Liver (tissue), 3 donors: ENCODE data around the gene ITLN1.

Experiments
- GABPA ChIP-seq, 2 donors: IDR thresholded peaks in 1 of 2; conservative IDR thresholded peaks in 1 of 2; 2 replicates each; pipeline ENCODE4 v1.6.1; 2016; ENCODE audit warnings: antibody characterized with exemption in 2 of 2, mild to moderate bottlenecking in 1 of 2, moderate library complexity in 1 of 2
- HNF4G ChIP-seq: IDR thresholded peaks from 2 replicates; pipeline ENCODE4 v1.6.1; 2016; ENCODE audit warnings: antibody characterized with exemption
- JUND ChIP-seq, 2 donors: IDR thresholded peaks; 2 replicates each; pipeline ENCODE4 v1.6.1; 2016; ENCODE audit warnings: antibody characterized with exemption in 2 of 2
- NR2F2 ChIP-seq: IDR thresholded peaks from 2 replicates; pipeline ENCODE4 v1.6.1; 2016; ENCODE audit warnings: antibody characterized with exemption
- RAD21 ChIP-seq, 2 donors: IDR thresholded peaks; 2 replicates each; pipeline ENCODE4 v1.6.1; 2016; ENCODE audit warnings: antibody characterized with exemption in 2 of 2, mild to moderate bottlenecking in 2 of 2
- RXRA ChIP-seq, 2 donors: IDR thresholded peaks; 2 replicates each; pipeline ENCODE4 v1.6.1; 2017 to 2018; ENCODE audit warnings: antibody characterized with exemption in 2 of 2, mild to moderate bottlenecking in 1 of 2
- SP1 ChIP-seq: IDR thresholded peaks from 2 replicates; pipeline ENCODE4 v1.6.1; 2018; ENCODE audit warnings: antibody characterized with exemption, mild to moderate bottlenecking
- TAF1 ChIP-seq: conservative IDR thresholded peaks from 2 replicates; pipeline ENCODE4 v1.6.1; 2016; ENCODE audit warnings: antibody characterized with exemption, mild to moderate bottlenecking
- YY1 ChIP-seq: IDR thresholded peaks from 2 replicates; pipeline ENCODE4 v1.6.1; 2016; ENCODE audit warnings: antibody characterized with exemption, mild to moderate bottlenecking
- TF ChIP-seq, protein P1 (sequence below): IDR thresholded peaks from 2 replicates; pipeline ENCODE4 v1.6.1; 2016; ENCODE audit warnings: antibody characterized with exemption, mild to moderate bottlenecking
- TF ChIP-seq, protein P2 (sequence below): fragments of 150-350 bp; IDR thresholded peaks from 2 replicates; pipeline ENCODE4 v1.5.1; 2017; ENCODE audit warnings: improper control_type of control experiment, low read depth, low read length; ENCODE audit not compliant: missing input control
- TF ChIP-seq, protein P3 (sequence below): IDR thresholded peaks from 2 replicates; pipeline ENCODE4 v1.6.1; 2016; ENCODE audit warnings: antibody characterized with exemption
- TF ChIP-seq, protein P4 (sequence below): IDR thresholded peaks from 2 replicates; pipeline ENCODE4 v1.6.1; 2016; ENCODE audit warnings: antibody characterized with exemption
- donor health status: healthy.
- donor health status: healthy.

DNA sequence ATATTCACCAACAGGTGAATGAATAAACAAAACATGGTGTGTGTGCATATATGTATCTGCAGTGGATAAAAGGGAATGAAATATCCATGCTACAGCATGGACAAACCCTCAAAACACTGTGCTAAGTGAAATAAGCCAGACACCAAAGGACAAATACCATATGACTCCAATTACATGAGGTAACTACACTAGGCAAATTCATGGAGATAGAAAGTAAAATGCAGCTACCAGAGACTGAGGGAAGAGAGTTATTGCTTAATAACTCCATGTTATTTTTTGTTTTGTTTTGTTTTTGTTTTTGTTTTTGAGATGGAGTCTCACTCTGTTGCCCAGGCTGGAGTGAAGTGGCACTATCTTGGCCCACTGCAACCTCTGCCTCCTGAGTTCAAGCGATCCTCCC is 2.4 kb downstream of the ITLN1 start:
- TF ChIP-seq, protein P1, sequence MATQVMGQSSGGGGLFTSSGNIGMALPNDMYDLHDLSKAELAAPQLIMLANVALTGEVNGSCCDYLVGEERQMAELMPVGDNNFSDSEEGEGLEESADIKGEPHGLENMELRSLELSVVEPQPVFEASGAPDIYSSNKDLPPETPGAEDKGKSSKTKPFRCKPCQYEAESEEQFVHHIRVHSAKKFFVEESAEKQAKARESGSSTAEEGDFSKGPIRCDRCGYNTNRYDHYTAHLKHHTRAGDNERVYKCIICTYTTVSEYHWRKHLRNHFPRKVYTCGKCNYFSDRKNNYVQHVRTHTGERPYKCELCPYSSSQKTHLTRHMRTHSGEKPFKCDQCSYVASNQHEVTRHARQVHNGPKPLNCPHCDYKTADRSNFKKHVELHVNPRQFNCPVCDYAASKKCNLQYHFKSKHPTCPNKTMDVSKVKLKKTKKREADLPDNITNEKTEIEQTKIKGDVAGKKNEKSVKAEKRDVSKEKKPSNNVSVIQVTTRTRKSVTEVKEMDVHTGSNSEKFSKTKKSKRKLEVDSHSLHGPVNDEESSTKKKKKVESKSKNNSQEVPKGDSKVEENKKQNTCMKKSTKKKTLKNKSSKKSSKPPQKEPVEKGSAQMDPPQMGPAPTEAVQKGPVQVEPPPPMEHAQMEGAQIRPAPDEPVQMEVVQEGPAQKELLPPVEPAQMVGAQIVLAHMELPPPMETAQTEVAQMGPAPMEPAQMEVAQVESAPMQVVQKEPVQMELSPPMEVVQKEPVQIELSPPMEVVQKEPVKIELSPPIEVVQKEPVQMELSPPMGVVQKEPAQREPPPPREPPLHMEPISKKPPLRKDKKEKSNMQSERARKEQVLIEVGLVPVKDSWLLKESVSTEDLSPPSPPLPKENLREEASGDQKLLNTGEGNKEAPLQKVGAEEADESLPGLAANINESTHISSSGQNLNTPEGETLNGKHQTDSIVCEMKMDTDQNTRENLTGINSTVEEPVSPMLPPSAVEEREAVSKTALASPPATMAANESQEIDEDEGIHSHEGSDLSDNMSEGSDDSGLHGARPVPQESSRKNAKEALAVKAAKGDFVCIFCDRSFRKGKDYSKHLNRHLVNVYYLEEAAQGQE: no peak
- TF ChIP-seq, protein P2, sequence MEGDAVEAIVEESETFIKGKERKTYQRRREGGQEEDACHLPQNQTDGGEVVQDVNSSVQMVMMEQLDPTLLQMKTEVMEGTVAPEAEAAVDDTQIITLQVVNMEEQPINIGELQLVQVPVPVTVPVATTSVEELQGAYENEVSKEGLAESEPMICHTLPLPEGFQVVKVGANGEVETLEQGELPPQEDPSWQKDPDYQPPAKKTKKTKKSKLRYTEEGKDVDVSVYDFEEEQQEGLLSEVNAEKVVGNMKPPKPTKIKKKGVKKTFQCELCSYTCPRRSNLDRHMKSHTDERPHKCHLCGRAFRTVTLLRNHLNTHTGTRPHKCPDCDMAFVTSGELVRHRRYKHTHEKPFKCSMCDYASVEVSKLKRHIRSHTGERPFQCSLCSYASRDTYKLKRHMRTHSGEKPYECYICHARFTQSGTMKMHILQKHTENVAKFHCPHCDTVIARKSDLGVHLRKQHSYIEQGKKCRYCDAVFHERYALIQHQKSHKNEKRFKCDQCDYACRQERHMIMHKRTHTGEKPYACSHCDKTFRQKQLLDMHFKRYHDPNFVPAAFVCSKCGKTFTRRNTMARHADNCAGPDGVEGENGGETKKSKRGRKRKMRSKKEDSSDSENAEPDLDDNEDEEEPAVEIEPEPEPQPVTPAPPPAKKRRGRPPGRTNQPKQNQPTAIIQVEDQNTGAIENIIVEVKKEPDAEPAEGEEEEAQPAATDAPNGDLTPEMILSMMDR: no peak
- TF ChIP-seq SP1: no peak
- TF ChIP-seq JUND (IDR thresholded peaks at IDR 0.05): no peak
- no peak for TF ChIP-seq RXRA (IDR thresholded peaks at IDR 0.05)
- no peak for TF ChIP-seq YY1
- TF ChIP-seq GABPA (IDR thresholded peaks at IDR 0.05 in 1 of 2, conservative IDR thresholded peaks at IDR 0.05 in 1 of 2): no peak
- TF ChIP-seq, protein P3, sequence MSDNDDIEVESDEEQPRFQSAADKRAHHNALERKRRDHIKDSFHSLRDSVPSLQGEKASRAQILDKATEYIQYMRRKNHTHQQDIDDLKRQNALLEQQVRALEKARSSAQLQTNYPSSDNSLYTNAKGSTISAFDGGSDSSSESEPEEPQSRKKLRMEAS: no peak
- no peak for TF ChIP-seq NR2F2
- TF ChIP-seq, protein P4, sequence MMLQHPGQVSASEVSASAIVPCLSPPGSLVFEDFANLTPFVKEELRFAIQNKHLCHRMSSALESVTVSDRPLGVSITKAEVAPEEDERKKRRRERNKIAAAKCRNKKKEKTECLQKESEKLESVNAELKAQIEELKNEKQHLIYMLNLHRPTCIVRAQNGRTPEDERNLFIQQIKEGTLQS: no peak
- no peak for TF ChIP-seq RAD21 (IDR thresholded peaks at IDR 0.05)
- TF ChIP-seq TAF1: no peak
- TF ChIP-seq HNF4G: no peak
